Lung (tissue), 12 donors: ENCODE measurements around the gene KHNYN. TPM values are rescaled to one million over a fixed set of nuclear protein-coding genes. Genes with fewer than 3 reads are reported as not detected.

Experiments
- ATAC-seq: fragments of 200-7000 bp; cut with Tn5 transposase; one replicate; pipeline ENCODE4 v1.9.1; 2020; ENCODE audit warnings: moderate number of reproducible peaks; ENCODE audit not compliant: insufficient read depth, low FRiP score
- DNase-seq, 3 donors: peaks; one replicate each; pipeline ENCODE4 v3.0.0-alpha.2; 2013 to 2017
- H3K27ac ChIP-seq, 2 donors: one replicate each; pipeline ENCODE4 v1.5.1; 2013; ENCODE audit warnings: mild to moderate bottlenecking in 2 of 2, moderate library complexity in 2 of 2, control low read depth in 1 of 2, inconsistent platforms in 1 of 2, low read depth in 1 of 2, low read length in 1 of 2
- H3K27me3 ChIP-seq, 3 donors: one replicate each; pipeline ENCODE4 v1.5.1; 2013; ENCODE audit warnings: low read length in 2 of 3; ENCODE audit not compliant: control insufficient read depth in 3 of 3, insufficient read depth in 3 of 3
- H3K36me3 ChIP-seq, 4 donors: one replicate each; pipeline ENCODE4 v1.5.1; 2013; ENCODE audit warnings: low read length in 4 of 4, mild to moderate bottlenecking in 1 of 4, moderate library complexity in 1 of 4; ENCODE audit not compliant: control insufficient read depth in 4 of 4, insufficient read depth in 4 of 4
- H3K4me1 ChIP-seq, 5 donors: one replicate each; pipeline ENCODE4 v1.5.1; 2013; ENCODE audit warnings: low read length in 5 of 5, mild to moderate bottlenecking in 2 of 5, moderate library complexity in 1 of 5; ENCODE audit not compliant: control insufficient read depth in 5 of 5, insufficient read depth in 5 of 5
- H3K4me3 ChIP-seq: one replicate; pipeline ENCODE4 v1.5.1; 2013; ENCODE audit warnings: mild to moderate bottlenecking, control low read depth, moderate library complexity
- H3K9ac ChIP-seq, 2 donors: one replicate each; pipeline ENCODE4 v1.5.1; 2013; ENCODE audit warnings: low read length in 2 of 2, control low read depth in 1 of 2; ENCODE audit not compliant: insufficient read depth in 1 of 2
- H3K9me3 ChIP-seq, 4 donors: one replicate each; pipeline ENCODE4 v1.5.1; 2013; ENCODE audit warnings: low read length in 3 of 4, mild to moderate bottlenecking in 1 of 4, moderate library complexity in 1 of 4; ENCODE audit not compliant: control insufficient read depth in 4 of 4, insufficient read depth in 3 of 4
- CTCF ChIP-seq: IDR thresholded peaks from 2 replicates; pipeline ENCODE4 v1.5.1; 2012; ENCODE audit warnings: mild to moderate bottlenecking; ENCODE audit errors: control extremely low read depth, extremely low read depth
- WGBS, 2 donors: extraction: QIAGEN DNeasy Blood & Tissue Kit; methylation state at CpG; one replicate each; pipeline ENCODE4 v1.1.7; 2013; 5-methylcytosine and 5-hydroxymethylcytosine counted together
- polyA plus RNA-seq, 2 donors: library from polyadenylated mRNA; stranded (reverse); fragments of 200-250 nt; gene quantifications; one replicate each; pipeline ENCODE4 v1.2.1, GENCODE V29; 2013
- total RNA-seq, 2 donors: library from RNA; depleted of rRNA in 1 of 2; stranded (reverse); fragments of >200 nt in 1 of 2; gene quantifications; one replicate each; pipeline ENCODE4 v1.2.1, GENCODE V29; 2014 to 2021
- donor health status: control.
- donor health status: control.
- donor health status: Bipolar disorder and iron deficiency.
- donor health status: healthy.
- donor health status: DM: yes; HTN: yes; CAD: no.

Gene KHNYN
- total and polyA plus RNA-seq, 4 donors: 27.0 to 60.2 (median 41.1) TPM

GRCh38 chr14:24388474-24389179 lies 41.1 kb upstream of the KHNYN start:
- peaks cover 0 to 24% (median 7%) of the 10 kb centered on the region in 5 donors for H3K4me1 ChIP-seq
- WGBS, 2 donors: 81 to 87% methylated on average over 2 of the region's 2 CpGs
- no peaks in the 10 kb centered on the region for H3K27me3 ChIP-seq
- no peak overlapping the region for H3K9ac ChIP-seq
- no peak overlapping the region for H3K4me3 ChIP-seq
- TF ChIP-seq CTCF: no peak
- no peaks in the 10 kb centered on the region for H3K36me3 ChIP-seq
- H3K27ac ChIP-seq: peak overlapping the region in 1 of 2 donors; percentile 1
- DNase-seq: no peak
- no peaks in the 10 kb centered on the region for H3K9me3 ChIP-seq
- no peak for ATAC-seq

GRCh38 chr14:24389226-24389848 lies 40.4 kb upstream of the KHNYN start:
- Histone ChIP-seq H3K4me3 (no peak overlapping the region), H3K27ac (peak overlapping the region in 1 of 2 donors; percentile 1), H3K9me3 (no peaks in the 10 kb centered on the region), H3K36me3 (no peaks in the 10 kb centered on the region), H3K27me3 (no peaks in the 10 kb centered on the region), H3K4me1 (peaks cover 0 to 31% (median 9%) of the 10 kb centered on the region in 5 donors), H3K9ac (no peak overlapping the region)
- ATAC-seq (no peak), DNase-seq (peak; percentile 42 to 78 (median 69))
- no peak for TF ChIP-seq CTCF
- WGBS, 2 donors: 45 to 51% methylated on average over 11 of the region's 11 CpGs

GRCh38 chr14:24390701-24391468 lies 38.9 kb upstream of the KHNYN start:
- H3K9ac ChIP-seq: no peak overlapping the region
- 21 to 45% methylated on average over 6 of the region's 6 CpGs for WGBS, 2 donors
- H3K27ac ChIP-seq: no peak overlapping the region
- no peaks in the 10 kb centered on the region for H3K9me3 ChIP-seq
- DNase-seq: no peak
- no peak overlapping the region for H3K4me3 ChIP-seq
- no peaks in the 10 kb centered on the region for H3K36me3 ChIP-seq
- no peak for ATAC-seq
- peaks cover 0 to 34% (median 9%) of the 10 kb centered on the region in 5 donors for H3K4me1 ChIP-seq
- H3K27me3 ChIP-seq: no peaks in the 10 kb centered on the region
- TF ChIP-seq CTCF: no peak
